H1 (cell line): ENCODE results near the gene TSPAN5. TPM values are rescaled to one million over a fixed set of nuclear protein-coding genes. Genes with fewer than 3 reads are reported as not detected.

Experiments used
- RAD21 ChIP-seq, 2 experiments: IDR thresholded peaks in 1 of 2; conservative IDR thresholded peaks in 1 of 2; 2 replicates each; pipeline ENCODE4 v1.6.1; 2011; ENCODE audit warnings: low read depth in 2 of 2, low read length in 2 of 2, improper control_type of control experiment in 1 of 2, inconsistent platforms in 1 of 2, mild to moderate bottlenecking in 1 of 2, moderate library complexity in 1 of 2
- polyA plus RNA-seq, 7 experiments: library from polyadenylated mRNA; depleted of rRNA in 3 of 7; stranded (reverse) in 5 of 7; unstranded in 2 of 7; fragments of >200 nt in 5 of 7; fragments of 200-250 nt in 2 of 7; gene quantifications; 1 replicate in 5 of 7; 2 replicates in 1 of 7; 4 replicates in 1 of 7; pipeline versions ENCODE4 v1.2.1 to v1.2.3, GENCODE V29; 2011 to 2013; ENCODE audit warnings: missing spikeins in 2 of 7, mixed read lengths in 2 of 7
- total RNA-seq: library from RNA; stranded (reverse); fragmentation: NEBNext Ultra II Directional; extraction: Animal tissue kit (Norgen Biotek cat#: 25700); gene quantifications from 2 replicates; pipeline ENCODE4 v1.2.1, GENCODE V29; 2021
- TF ChIP-seq, protein P1 (sequence below): fragments of 300-600 bp; sonication (generic); IDR thresholded peaks from 2 replicates; pipeline ENCODE4 v1.7.1; 2012; ENCODE audit warnings: low read length, moderate library complexity, mild to moderate bottlenecking, inconsistent platforms; ENCODE audit not compliant: insufficient replicate concordance

TSPAN5 gene
- total and polyA plus RNA-seq, 2 of the 8 experiments (the other 6 are each of a cell fraction or from before 2014, with no cell fraction given): 17.6 to 21.2 TPM

- TF ChIP-seq, protein P1, sequence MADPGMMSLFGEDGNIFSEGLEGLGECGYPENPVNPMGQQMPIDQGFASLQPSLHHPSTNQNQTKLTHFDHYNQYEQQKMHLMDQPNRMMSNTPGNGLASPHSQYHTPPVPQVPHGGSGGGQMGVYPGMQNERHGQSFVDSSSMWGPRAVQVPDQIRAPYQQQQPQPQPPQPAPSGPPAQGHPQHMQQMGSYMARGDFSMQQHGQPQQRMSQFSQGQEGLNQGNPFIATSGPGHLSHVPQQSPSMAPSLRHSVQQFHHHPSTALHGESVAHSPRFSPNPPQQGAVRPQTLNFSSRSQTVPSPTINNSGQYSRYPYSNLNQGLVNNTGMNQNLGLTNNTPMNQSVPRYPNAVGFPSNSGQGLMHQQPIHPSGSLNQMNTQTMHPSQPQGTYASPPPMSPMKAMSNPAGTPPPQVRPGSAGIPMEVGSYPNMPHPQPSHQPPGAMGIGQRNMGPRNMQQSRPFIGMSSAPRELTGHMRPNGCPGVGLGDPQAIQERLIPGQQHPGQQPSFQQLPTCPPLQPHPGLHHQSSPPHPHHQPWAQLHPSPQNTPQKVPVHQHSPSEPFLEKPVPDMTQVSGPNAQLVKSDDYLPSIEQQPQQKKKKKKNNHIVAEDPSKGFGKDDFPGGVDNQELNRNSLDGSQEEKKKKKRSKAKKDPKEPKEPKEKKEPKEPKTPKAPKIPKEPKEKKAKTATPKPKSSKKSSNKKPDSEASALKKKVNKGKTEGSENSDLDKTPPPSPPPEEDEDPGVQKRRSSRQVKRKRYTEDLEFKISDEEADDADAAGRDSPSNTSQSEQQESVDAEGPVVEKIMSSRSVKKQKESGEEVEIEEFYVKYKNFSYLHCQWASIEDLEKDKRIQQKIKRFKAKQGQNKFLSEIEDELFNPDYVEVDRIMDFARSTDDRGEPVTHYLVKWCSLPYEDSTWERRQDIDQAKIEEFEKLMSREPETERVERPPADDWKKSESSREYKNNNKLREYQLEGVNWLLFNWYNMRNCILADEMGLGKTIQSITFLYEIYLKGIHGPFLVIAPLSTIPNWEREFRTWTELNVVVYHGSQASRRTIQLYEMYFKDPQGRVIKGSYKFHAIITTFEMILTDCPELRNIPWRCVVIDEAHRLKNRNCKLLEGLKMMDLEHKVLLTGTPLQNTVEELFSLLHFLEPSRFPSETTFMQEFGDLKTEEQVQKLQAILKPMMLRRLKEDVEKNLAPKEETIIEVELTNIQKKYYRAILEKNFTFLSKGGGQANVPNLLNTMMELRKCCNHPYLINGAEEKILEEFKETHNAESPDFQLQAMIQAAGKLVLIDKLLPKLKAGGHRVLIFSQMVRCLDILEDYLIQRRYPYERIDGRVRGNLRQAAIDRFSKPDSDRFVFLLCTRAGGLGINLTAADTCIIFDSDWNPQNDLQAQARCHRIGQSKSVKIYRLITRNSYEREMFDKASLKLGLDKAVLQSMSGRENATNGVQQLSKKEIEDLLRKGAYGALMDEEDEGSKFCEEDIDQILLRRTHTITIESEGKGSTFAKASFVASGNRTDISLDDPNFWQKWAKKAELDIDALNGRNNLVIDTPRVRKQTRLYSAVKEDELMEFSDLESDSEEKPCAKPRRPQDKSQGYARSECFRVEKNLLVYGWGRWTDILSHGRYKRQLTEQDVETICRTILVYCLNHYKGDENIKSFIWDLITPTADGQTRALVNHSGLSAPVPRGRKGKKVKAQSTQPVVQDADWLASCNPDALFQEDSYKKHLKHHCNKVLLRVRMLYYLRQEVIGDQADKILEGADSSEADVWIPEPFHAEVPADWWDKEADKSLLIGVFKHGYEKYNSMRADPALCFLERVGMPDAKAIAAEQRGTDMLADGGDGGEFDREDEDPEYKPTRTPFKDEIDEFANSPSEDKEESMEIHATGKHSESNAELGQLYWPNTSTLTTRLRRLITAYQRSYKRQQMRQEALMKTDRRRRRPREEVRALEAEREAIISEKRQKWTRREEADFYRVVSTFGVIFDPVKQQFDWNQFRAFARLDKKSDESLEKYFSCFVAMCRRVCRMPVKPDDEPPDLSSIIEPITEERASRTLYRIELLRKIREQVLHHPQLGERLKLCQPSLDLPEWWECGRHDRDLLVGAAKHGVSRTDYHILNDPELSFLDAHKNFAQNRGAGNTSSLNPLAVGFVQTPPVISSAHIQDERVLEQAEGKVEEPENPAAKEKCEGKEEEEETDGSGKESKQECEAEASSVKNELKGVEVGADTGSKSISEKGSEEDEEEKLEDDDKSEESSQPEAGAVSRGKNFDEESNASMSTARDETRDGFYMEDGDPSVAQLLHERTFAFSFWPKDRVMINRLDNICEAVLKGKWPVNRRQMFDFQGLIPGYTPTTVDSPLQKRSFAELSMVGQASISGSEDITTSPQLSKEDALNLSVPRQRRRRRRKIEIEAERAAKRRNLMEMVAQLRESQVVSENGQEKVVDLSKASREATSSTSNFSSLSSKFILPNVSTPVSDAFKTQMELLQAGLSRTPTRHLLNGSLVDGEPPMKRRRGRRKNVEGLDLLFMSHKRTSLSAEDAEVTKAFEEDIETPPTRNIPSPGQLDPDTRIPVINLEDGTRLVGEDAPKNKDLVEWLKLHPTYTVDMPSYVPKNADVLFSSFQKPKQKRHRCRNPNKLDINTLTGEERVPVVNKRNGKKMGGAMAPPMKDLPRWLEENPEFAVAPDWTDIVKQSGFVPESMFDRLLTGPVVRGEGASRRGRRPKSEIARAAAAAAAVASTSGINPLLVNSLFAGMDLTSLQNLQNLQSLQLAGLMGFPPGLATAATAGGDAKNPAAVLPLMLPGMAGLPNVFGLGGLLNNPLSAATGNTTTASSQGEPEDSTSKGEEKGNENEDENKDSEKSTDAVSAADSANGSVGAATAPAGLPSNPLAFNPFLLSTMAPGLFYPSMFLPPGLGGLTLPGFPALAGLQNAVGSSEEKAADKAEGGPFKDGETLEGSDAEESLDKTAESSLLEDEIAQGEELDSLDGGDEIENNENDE: no peak
- no peak for TF ChIP-seq RAD21 (IDR thresholded peaks at IDR 0.05 in 1 of 2, conservative IDR thresholded peaks at IDR 0.05 in 1 of 2; ENCODE audit: low read depth in 2 of 2, low read length in 2 of 2)
- TF ChIP-seq, all 59 proteins: peak for 0
Measured at GRCh38 chr4:98614662-98615061, 43.7 kb downstream of the TSPAN5 start (continued).
